Measurements from ENCODE around the gene DRC7. TPM values are rescaled to one million over a fixed set of nuclear protein-coding genes. Genes with fewer than 3 reads are reported as not detected.
"Not testable (repeated sequence)": the region's sequence is repeated elsewhere in the genome, so short reads cannot be mapped to it uniquely, and the experiment has no call there.

DRC7 gene
- total RNA-seq, 1 experiment from 2014 or later = not detected

GRCh38 chr16:57729182-57729484 lies 34.5 kb downstream of the DRC7 start:
- Mint-ChIP-seq H3K4me3 (ENCODE audit: unreplicated experiment) (no peak overlapping the region), H3K4me1 (ENCODE audit: insufficient read depth, unreplicated experiment) (peaks cover 12% of the 10 kb centered on the region), H3K27me3 (ENCODE audit: insufficient read depth, unreplicated experiment) (no peaks in the 10 kb centered on the region), H3K9me3 (ENCODE audit: unreplicated experiment) (peaks cover 15% of the 10 kb centered on the region), H3K36me3 (ENCODE audit: insufficient read depth, unreplicated experiment) (no peaks in the 10 kb centered on the region), H3K27ac (ENCODE audit: low read depth, unreplicated experiment) (no peak overlapping the region)
- no TSS peak for BruUV-seq (replicated peaks)
- ChIA-PET POLR2A (no interaction called here), CTCF (no interaction called here)
- no peak for DNase-seq (ENCODE audit: unreplicated experiment)
- no peak for TF ChIP-seq CTCF (IDR thresholded peaks at IDR 0.05; ENCODE audit: unreplicated experiment)
- intact Hi-C loops (cut with micrococcal nuclease) = no loop called here

GRCh38 chr16:57729852-57730251 lies 35.2 kb downstream of the DRC7 start:
- H3K27ac Mint-ChIP-seq (ENCODE audit: low read depth, unreplicated experiment); H3K36me3 Mint-ChIP-seq (ENCODE audit: insufficient read depth, unreplicated experiment); H3K4me3 Mint-ChIP-seq (ENCODE audit: unreplicated experiment); CTCF ChIA-PET; POLR2A ChIA-PET; H3K27me3 Mint-ChIP-seq (ENCODE audit: insufficient read depth, unreplicated experiment); intact Hi-C loops (cut with micrococcal nuclease); DNase-seq (ENCODE audit: unreplicated experiment); BruUV-seq (replicated peaks): not testable (repeated sequence)
- peaks cover 12% of the 10 kb centered on the region for H3K4me1 Mint-ChIP-seq (ENCODE audit: insufficient read depth, unreplicated experiment)
- peaks cover 15% of the 10 kb centered on the region for H3K9me3 Mint-ChIP-seq (ENCODE audit: unreplicated experiment)

GRCh38 chr16:57730771-57731730 lies 36.4 kb downstream of the DRC7 start:
- no peak overlapping the region for H3K4me3 Mint-ChIP-seq (ENCODE audit: unreplicated experiment)
- intact Hi-C loops (cut with micrococcal nuclease) = no loop called here
- H3K4me1 Mint-ChIP-seq (ENCODE audit: insufficient read depth, unreplicated experiment) = peaks cover 14% of the 10 kb centered on the region
- no peak for DNase-seq (ENCODE audit: unreplicated experiment)
- BruUV-seq (replicated peaks) = no TSS peak
- H3K9me3 Mint-ChIP-seq (ENCODE audit: unreplicated experiment) = peaks cover 15% of the 10 kb centered on the region
- no peak overlapping the region for H3K27ac Mint-ChIP-seq (ENCODE audit: low read depth, unreplicated experiment)
- H3K36me3 Mint-ChIP-seq (ENCODE audit: insufficient read depth, unreplicated experiment) = no peaks in the 10 kb centered on the region
- POLR2A ChIA-PET = no interaction called here
- no peak for TF ChIP-seq CTCF (IDR thresholded peaks at IDR 0.05; ENCODE audit: unreplicated experiment)
- CTCF ChIA-PET = interaction anchor here (0.6 kb wide), 2 partner anchors 80 to 132 kb away, joined by 3 read pairs; no protein-coding TSS in a partner anchor
- no peaks in the 10 kb centered on the region for H3K27me3 Mint-ChIP-seq (ENCODE audit: insufficient read depth, unreplicated experiment)

DNA sequence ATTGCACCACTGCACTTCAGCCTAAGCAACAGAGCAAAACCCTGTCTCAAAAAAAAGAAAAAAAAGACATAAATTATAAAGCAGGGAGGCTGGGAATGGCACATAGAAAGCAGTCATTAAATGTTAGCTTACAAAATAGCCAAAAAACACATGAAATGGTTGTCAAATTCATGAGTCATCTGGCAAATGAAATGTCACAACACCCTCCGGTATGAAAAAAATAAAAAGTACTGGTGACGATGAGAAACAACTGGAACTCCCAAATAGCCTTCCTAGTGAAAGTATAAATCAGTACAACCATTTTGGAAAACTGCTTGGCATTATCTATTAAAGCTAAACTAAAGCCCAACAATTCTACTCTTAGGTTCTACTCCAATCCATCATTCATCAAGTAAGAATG lies 37.4 kb downstream of the DRC7 start:
- ChIA-PET CTCF (no interaction called here), POLR2A (no interaction called here)
- Mint-ChIP-seq H3K4me3 (ENCODE audit: unreplicated experiment) (no peak overlapping the region), H3K9me3 (ENCODE audit: unreplicated experiment) (peaks cover 15% of the 10 kb centered on the region), H3K4me1 (ENCODE audit: insufficient read depth, unreplicated experiment) (peaks cover 23% of the 10 kb centered on the region), H3K36me3 (ENCODE audit: insufficient read depth, unreplicated experiment) (no peaks in the 10 kb centered on the region), H3K27me3 (ENCODE audit: insufficient read depth, unreplicated experiment) (no peaks in the 10 kb centered on the region), H3K27ac (ENCODE audit: low read depth, unreplicated experiment) (peak overlapping the region; percentile 12)
- DNase-seq (ENCODE audit: unreplicated experiment) = peak; percentile 61
- BruUV-seq (replicated peaks) = no TSS peak
- no peak for TF ChIP-seq CTCF (IDR thresholded peaks at IDR 0.05; ENCODE audit: unreplicated experiment)
- intact Hi-C loops (cut with micrococcal nuclease) = no loop called here

Data from MCF 10A (cell line).